ENCODE data around the gene MAP2K2.

MAP2K2 gene

GRCh38 chr19:4052114-4052992, 71.6 kb downstream of the MAP2K2 start:
- no peak for TF ChIP-seq CTCF (conservative IDR thresholded peaks at IDR 0.05; ENCODE audit: low read length)
- H3K4me3 ChIP-seq (ENCODE audit: low read length) = no peak overlapping the region
- DNase-seq (ENCODE audit: low read depth) = no peak

GRCh38 chr19:4051175-4052101, 72.5 kb downstream of the MAP2K2 start:
- peak; percentile 66 for DNase-seq (ENCODE audit: low read depth)
- no peak overlapping the region for H3K4me3 ChIP-seq (ENCODE audit: low read length)
- no peak for TF ChIP-seq CTCF (conservative IDR thresholded peaks at IDR 0.05; ENCODE audit: low read length)

GRCh38 chr19:4049432-4049831, 74.5 kb downstream of the MAP2K2 start:
- no peak overlapping the region for H3K4me3 ChIP-seq (ENCODE audit: low read length)
- DNase-seq (ENCODE audit: low read depth) = no peak
- no peak for TF ChIP-seq CTCF (conservative IDR thresholded peaks at IDR 0.05; ENCODE audit: low read length)

DNA sequence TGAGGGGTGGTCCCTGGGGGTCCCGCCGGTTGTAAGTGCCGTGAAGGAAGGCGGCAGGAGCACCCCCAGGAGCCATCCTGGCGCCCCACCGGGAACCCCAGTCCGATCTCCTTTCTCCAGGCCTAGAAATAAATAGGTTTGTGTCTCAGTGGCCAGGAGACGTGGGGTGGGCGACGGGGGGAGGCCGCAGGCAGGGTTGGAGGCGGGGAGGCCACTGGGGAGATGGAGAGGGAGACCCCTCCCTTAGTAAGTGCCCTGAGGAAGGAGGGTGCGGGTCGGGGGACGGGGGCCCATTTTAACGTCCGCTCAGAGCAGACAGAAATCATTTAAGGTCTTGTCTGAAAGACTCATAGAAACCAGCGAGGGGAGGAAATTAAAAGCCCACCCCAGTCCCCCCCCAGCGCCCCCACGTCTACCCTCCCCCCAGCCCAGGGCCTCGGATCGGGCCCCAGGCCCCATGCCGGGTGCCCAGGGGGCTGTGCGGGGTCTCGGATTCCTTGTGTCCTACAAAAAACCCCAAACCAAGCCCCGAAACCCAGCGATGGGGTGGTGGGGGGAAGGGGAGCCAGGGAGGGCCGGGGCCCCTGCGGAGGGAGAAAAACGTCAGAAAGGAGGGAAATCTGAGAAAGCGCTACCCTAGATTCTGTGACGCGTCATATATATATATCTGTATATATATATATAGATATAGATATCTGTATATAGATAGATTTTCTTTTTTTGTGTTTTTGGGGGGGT, 76.8 kb downstream of the MAP2K2 start:
- H3K4me3 ChIP-seq (ENCODE audit: low read length) = no peak overlapping the region
- no peak for DNase-seq (ENCODE audit: low read depth)
- no peak for TF ChIP-seq CTCF (conservative IDR thresholded peaks at IDR 0.05; ENCODE audit: low read length)

GRCh38 chr19:4046362-4046691, 77.6 kb downstream of the MAP2K2 start:
- no peak for TF ChIP-seq CTCF (conservative IDR thresholded peaks at IDR 0.05; ENCODE audit: low read length)
- DNase-seq (ENCODE audit: low read depth) = no peak
- H3K4me3 ChIP-seq (ENCODE audit: low read length) = no peak overlapping the region

DNA sequence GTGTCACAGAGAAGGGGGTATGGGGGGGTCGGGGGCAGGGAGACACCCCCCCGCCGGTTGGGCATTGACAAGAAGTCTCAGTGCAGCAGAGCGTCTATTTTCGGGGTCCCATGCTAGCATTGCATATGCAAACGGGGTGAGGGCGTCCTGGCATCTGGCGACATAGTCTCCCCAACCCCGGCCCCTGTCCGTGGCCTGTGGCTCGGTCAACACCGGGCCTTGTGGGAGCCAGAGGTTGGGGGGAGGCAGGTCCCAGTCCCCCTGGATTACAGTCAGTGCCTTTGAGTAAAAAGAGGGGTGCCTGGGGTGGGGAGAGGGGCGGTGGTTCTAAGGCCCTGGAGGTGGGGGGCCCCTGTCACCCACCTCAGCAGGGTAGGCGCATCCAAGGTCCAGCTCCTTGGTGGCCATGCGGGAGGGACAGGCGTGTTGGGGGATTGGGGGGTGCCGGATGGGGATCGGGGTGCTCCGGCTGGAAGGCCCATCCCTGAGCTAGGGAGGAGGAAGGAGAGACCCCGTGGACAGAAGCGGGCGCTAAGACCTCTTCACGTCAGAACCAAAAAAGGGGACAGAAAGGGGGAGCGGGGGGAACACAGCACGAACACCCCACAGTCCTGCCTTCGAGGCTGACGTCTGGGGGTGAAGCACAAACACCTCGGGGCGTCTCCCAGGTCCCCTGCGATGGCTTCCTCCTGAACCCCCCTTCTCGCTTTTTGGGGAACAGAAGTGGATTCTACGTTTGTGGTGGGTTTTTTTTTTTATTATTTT, 78.1 kb downstream of the MAP2K2 start:
- no peak for DNase-seq (ENCODE audit: low read depth)
- TF ChIP-seq CTCF (conservative IDR thresholded peaks at IDR 0.05; ENCODE audit: low read length) = no peak
- no peak overlapping the region for H3K4me3 ChIP-seq (ENCODE audit: low read length)
